Nasal cavity respiratory epithelium epithelial cell of viscerocranial mucosa (primary cell): ENCODE data around the gene PSMB1. TPM values are rescaled to one million over a fixed set of nuclear protein-coding genes. Genes with fewer than 3 reads are reported as not detected.

Experiments used
- total RNA-seq: library from RNA; depleted of rRNA; stranded (reverse); fragments of >200 nt; gene quantifications from 2 replicates; pipeline ENCODE4 v1.2.3, GENCODE V29; 2014

PSMB1 gene
- 146 and 203 TPM in 2 replicates for total RNA-seq

GRCh38 chr6:170552765-170553533 is at the start of gene PSMB1:
TSS of gene PSMB1 (minus strand) at chr6:170553307. CDS start at chr6:170553242, 65 bp downstream.

DNA sequence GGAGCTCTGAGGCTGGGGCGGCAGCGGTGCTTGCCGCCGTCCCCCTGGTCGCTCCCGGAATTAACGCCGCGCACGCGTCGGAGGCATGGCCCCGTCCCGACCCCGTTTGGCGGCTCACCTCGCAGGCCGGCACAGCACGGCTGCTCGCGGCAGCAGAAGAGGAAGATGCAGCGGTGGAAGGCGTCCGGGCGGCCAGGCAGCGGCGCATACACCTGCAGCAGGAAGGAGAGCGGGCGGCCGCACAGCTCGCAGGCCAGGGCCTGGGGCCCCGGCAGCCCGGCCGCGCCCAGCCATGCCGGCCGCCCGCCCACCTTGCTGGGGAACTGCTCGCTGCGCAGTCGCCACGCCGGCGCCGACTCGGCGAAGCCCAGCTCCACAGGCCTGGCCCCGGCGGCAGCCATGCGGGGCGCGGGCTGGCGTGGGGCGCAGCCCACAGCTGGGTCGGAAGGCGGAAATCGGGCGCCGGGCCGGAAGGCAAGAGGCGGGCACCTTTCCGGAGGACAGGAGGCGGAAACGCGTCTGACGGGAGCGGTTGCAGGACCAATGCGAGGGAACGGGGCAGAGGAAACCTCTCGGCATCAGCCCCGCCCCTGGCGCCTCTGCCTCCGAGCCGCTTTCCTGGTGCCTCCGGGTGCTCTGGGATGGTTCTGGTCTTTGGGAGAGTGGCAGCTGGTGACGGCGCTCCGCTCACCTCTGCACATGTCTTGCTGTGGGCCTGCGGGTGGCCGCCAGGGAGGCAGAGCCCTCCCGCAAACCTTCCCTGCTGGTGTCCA is 31.3 kb upstream of the PSMB1 start, which contains the start of gene PDCD2:
Gene PDCD2, minus strand, starts transcription at position 457 of the 773 bp plus-strand sequence. Its CDS starts 56 bp downstream, at position 401.

GRCh38 chr6:170554013-170554795 is 1.1 kb upstream of the PSMB1 start, which contains the start of gene TBP:
TSS of gene TBP (plus strand) at chr6:170554369. CDS start at chr6:170557030, 2,661 bp downstream.

Other genes starting within 250 kb of the PSMB1 start
- 10.9 and 22.1 TPM in 2 replicates for gene FAM120B, start 246.5 kb downstream of the PSMB1 start, total RNA-seq
- 12.6 and 20.9 TPM in 2 replicates for gene TBP, start 1.1 kb upstream of the PSMB1 start, total RNA-seq
- gene PDCD2, start 31.3 kb upstream of the PSMB1 start, total RNA-seq = 48.4 and 91.6 TPM in 2 replicates